ENCODE measurements around the gene RPS27. TPM values are rescaled to one million over a fixed set of nuclear protein-coding genes. Genes with fewer than 3 reads are reported as not detected.
A peak's percentile ranks its signal among the peaks of the same experiment; 100 is the strongest.

The RPS27 gene
- total RNA-seq, 5 donors from 2014 or later (not counting 1 experiment from before 2014, with no cell fraction given), result 4,147 to 5,898 (median 5,716) TPM

GRCh38 chr1:153953859-153954365 lies 36.6 kb upstream of the RPS27 start:
- ATAC-seq (replicated peaks in 1 of 4) (no peak), DNase-seq (no peak)
- Mint-ChIP-seq H3K4me1 (peaks cover 42 to 54% (median 47%) of the 10 kb centered on the region in 3 donors), H3K27ac (peak overlapping the region; percentile 74 to 76), H3K36me3 (peaks cover 31% of the 10 kb centered on the region), H3K9me3 (no peaks in the 10 kb centered on the region), H3K27me3 (no peaks in the 10 kb centered on the region), H3K4me3 (peak overlapping the region in 2 of 3 donors; percentile 17 to 60)
- ChIA-PET POLR2A (interaction anchor here in 1 of 2 donors (0.6 kb wide), 1 partner anchor 1581 kb away, joined by 4 read pairs; no protein-coding TSS in a partner anchor), CTCF (interaction anchor here in 1 of 2 donors (0.6 to 1.0 kb wide), 2 partner anchors 22 to 33 kb away, joined by 3 to 4 read pairs; no protein-coding TSS in a partner anchor)
- H3K4me1 ChIP-seq (ENCODE audit: control insufficient read depth in 1 of 2, extremely low read depth in 1 of 2, insufficient read depth in 2 of 2, low read length in 2 of 2), result peaks cover 21 to 51% of the 10 kb centered on the region in 2 experiments
- 94% methylated on average over 3 of the region's 4 CpGs for WGBS (ENCODE audit: insufficient coverage)
- H3K9me3 ChIP-seq, result no peaks in the 10 kb centered on the region
- H3K4me3 ChIP-seq (ENCODE audit: control insufficient read depth in 1 of 2, extremely low read depth in 1 of 2, low read length in 1 of 2), result no peak overlapping the region
- H3K36me3 ChIP-seq (ENCODE audit: control insufficient read depth in 2 of 2, extremely low read depth in 1 of 2, insufficient read depth in 1 of 2, low read length in 1 of 2), result peaks cover 18 to 59% of the 10 kb centered on the region in 2 donors
- H3K27ac ChIP-seq (ENCODE audit: low read length), result no peak overlapping the region
- H3K27me3 ChIP-seq (replicated peaks in 1 of 2; ENCODE audit: control insufficient read depth in 2 of 2, extremely low read depth in 1 of 2, insufficient read depth in 2 of 2, low read length in 1 of 2), result no peaks in the 10 kb centered on the region

GRCh38 chr1:153954826-153955225 lies 35.7 kb upstream of the RPS27 start:
- ChIA-PET CTCF (interaction anchor here in 1 of 2 donors (0.7 kb wide), 2 partner anchors 23 to 147 kb away, joined by 7 to 8 read pairs; partner anchors contain the start of gene JTB), POLR2A (no interaction called here)
- Mint-ChIP-seq H3K9me3 (no peaks in the 10 kb centered on the region), H3K27ac (peak overlapping the region in 1 of 2 donors; percentile 36), H3K4me1 (peaks cover 42 to 58% (median 47%) of the 10 kb centered on the region in 3 donors), H3K36me3 (peaks cover 31% of the 10 kb centered on the region), H3K27me3 (no peaks in the 10 kb centered on the region), H3K4me3 (peak overlapping the region in 1 of 3 donors; percentile 97)
- ATAC-seq (replicated peaks in 1 of 4), result no peak
- 100% methylated on average over 1 of the region's 10 CpGs for WGBS (ENCODE audit: insufficient coverage)
- H3K27ac ChIP-seq (ENCODE audit: low read length), result no peak overlapping the region
- DNase-seq, result no peak
- H3K9me3 ChIP-seq, result no peaks in the 10 kb centered on the region
- H3K36me3 ChIP-seq (ENCODE audit: control insufficient read depth in 2 of 2, extremely low read depth in 1 of 2, insufficient read depth in 1 of 2, low read length in 1 of 2), result peaks cover 14 to 54% of the 10 kb centered on the region in 2 donors
- H3K4me3 ChIP-seq (ENCODE audit: control insufficient read depth in 1 of 2, extremely low read depth in 1 of 2, low read length in 1 of 2), result no peak overlapping the region
- H3K4me1 ChIP-seq (ENCODE audit: control insufficient read depth in 1 of 2, extremely low read depth in 1 of 2, insufficient read depth in 2 of 2, low read length in 2 of 2), result peaks cover 21 to 53% of the 10 kb centered on the region in 2 experiments
- H3K27me3 ChIP-seq (replicated peaks in 1 of 2; ENCODE audit: control insufficient read depth in 2 of 2, extremely low read depth in 1 of 2, insufficient read depth in 2 of 2, low read length in 1 of 2), result no peaks in the 10 kb centered on the region

- Mint-ChIP-seq H3K27me3 (no peaks in the 10 kb centered on the region), H3K36me3 (peaks cover 18% of the 10 kb centered on the region), H3K4me1 (peaks cover 50 to 63% (median 57%) of the 10 kb centered on the region in 3 donors), H3K27ac (peak overlapping the region; percentile 96), H3K4me3 (peak overlapping the region; percentile 95 to 97 (median 97)), H3K9me3 (no peaks in the 10 kb centered on the region)
- WGBS (ENCODE audit: insufficient coverage), result 15% methylated on average over 4 of the region's 6 CpGs
- ATAC-seq (replicated peaks in 1 of 4), result no peak
- peak overlapping the region; percentile 82 to 95 for H3K4me3 ChIP-seq (ENCODE audit: control insufficient read depth in 1 of 2, extremely low read depth in 1 of 2, low read length in 1 of 2)
- peaks cover 21 to 53% of the 10 kb centered on the region in 2 experiments for H3K4me1 ChIP-seq (ENCODE audit: control insufficient read depth in 1 of 2, extremely low read depth in 1 of 2, insufficient read depth in 2 of 2, low read length in 2 of 2)
- POLR2A ChIA-PET, result interaction anchor here (0.7 to 1.6 kb wide), 4 partner anchors 9 to 149 kb away, joined by 3 to 9 read pairs (median 4); no protein-coding TSS in a partner anchor
- CTCF ChIA-PET, result interaction anchor here (0.6 to 1.9 kb wide), 4 partner anchors 9 to 85 kb away, joined by 3 to 7 read pairs (median 4); partner anchors contain the start of genes CREB3L4 (in 1 of the 2) and DENND4B (in 1 of the 2)
- peak overlapping the region; percentile 89 for H3K27ac ChIP-seq (ENCODE audit: low read length)
- no peaks in the 10 kb centered on the region for H3K9me3 ChIP-seq
- H3K36me3 ChIP-seq (ENCODE audit: control insufficient read depth in 2 of 2, extremely low read depth in 1 of 2, insufficient read depth in 1 of 2, low read length in 1 of 2), result peaks cover 6 to 34% of the 10 kb centered on the region in 2 donors
- DNase-seq, result no peak
- no peaks in the 10 kb centered on the region for H3K27me3 ChIP-seq (replicated peaks in 1 of 2; ENCODE audit: control insufficient read depth in 2 of 2, extremely low read depth in 1 of 2, insufficient read depth in 2 of 2, low read length in 1 of 2)
These were observed 33.4 kb upstream of the RPS27 start for GRCh38 chr1:153956997-153957715.

GRCh38 chr1:153957744-153958110 lies 32.8 kb upstream of the RPS27 start:
- Mint-ChIP-seq H3K4me1 (peaks cover 56 to 67% (median 60%) of the 10 kb centered on the region in 3 donors), H3K27me3 (no peaks in the 10 kb centered on the region), H3K27ac (peak overlapping the region; percentile 96), H3K9me3 (no peaks in the 10 kb centered on the region), H3K4me3 (peak overlapping the region; percentile 95 to 97 (median 97)), H3K36me3 (peaks cover 15% of the 10 kb centered on the region)
- DNase-seq, result peak in 27 of 35 experiments; percentile 13 to 74 (median 30)
- Histone ChIP-seq H3K4me1 (ENCODE audit: control insufficient read depth in 1 of 2, extremely low read depth in 1 of 2, insufficient read depth in 2 of 2, low read length in 2 of 2) (peaks cover 25 to 56% of the 10 kb centered on the region in 2 experiments), H3K27me3 (replicated peaks in 1 of 2; ENCODE audit: control insufficient read depth in 2 of 2, extremely low read depth in 1 of 2, insufficient read depth in 2 of 2, low read length in 1 of 2) (no peaks in the 10 kb centered on the region), H3K4me3 (ENCODE audit: control insufficient read depth in 1 of 2, extremely low read depth in 1 of 2, low read length in 1 of 2) (peak overlapping the region; percentile 82 to 95), H3K27ac (ENCODE audit: low read length) (peak overlapping the region; percentile 89), H3K9me3 (no peaks in the 10 kb centered on the region), H3K36me3 (ENCODE audit: control insufficient read depth in 2 of 2, extremely low read depth in 1 of 2, insufficient read depth in 1 of 2, low read length in 1 of 2) (peaks cover 6 to 28% of the 10 kb centered on the region in 2 donors)
- peak; percentile 2 to 25 (median 16) for ATAC-seq (replicated peaks in 1 of 4)
- POLR2A ChIA-PET, result interaction anchor here in 1 of 2 donors (0.7 kb wide), 1 partner anchor 13 kb away, joined by 3 read pairs; no protein-coding TSS in a partner anchor
- CTCF ChIA-PET, result interaction anchor here (0.6 to 1.9 kb wide), 2 partner anchors 10 to 86 kb away, joined by 4 read pairs; partner anchors contain the start of gene CREB3L4 (in 1 of the 2)
- 0% methylated on average over 13 of the region's 13 CpGs for WGBS (ENCODE audit: insufficient coverage)

GRCh38 chr1:153958111-153958960 lies 32.2 kb upstream of the RPS27 start, which contains the start of gene CRTC2:
Gene CRTC2 (minus strand): TSS chr1:153958612. CDS start chr1:153958497, 115 bp downstream.
- Histone ChIP-seq H3K36me3 (ENCODE audit: control insufficient read depth in 2 of 2, extremely low read depth in 1 of 2, insufficient read depth in 1 of 2, low read length in 1 of 2) (peaks cover 6 to 24% of the 10 kb centered on the region in 2 donors), H3K27ac (ENCODE audit: low read length) (peak within 1 kb of the TSS; percentile 89), H3K9me3 (no peaks in the 10 kb centered on the region), H3K4me3 (ENCODE audit: control insufficient read depth in 1 of 2, extremely low read depth in 1 of 2, low read length in 1 of 2) (peak within 1 kb of the TSS; percentile 82 to 95), H3K4me1 (ENCODE audit: control insufficient read depth in 1 of 2, extremely low read depth in 1 of 2, insufficient read depth in 2 of 2, low read length in 2 of 2) (peaks cover 29 to 62% of the 10 kb centered on the region in 2 experiments), H3K27me3 (replicated peaks in 1 of 2; ENCODE audit: control insufficient read depth in 2 of 2, extremely low read depth in 1 of 2, insufficient read depth in 2 of 2, low read length in 1 of 2) (no peaks in the 10 kb centered on the region)
- H3K4me3 Mint-ChIP-seq, result peak within 1 kb of the TSS; percentile 95 to 97 (median 97)
- peaks cover 58 to 68% (median 63%) of the 10 kb centered on the region in 3 donors for H3K4me1 Mint-ChIP-seq
- H3K27ac Mint-ChIP-seq, result peak within 1 kb of the TSS; percentile 96
- CTCF ChIA-PET, result interaction anchor here in 1 of 2 donors (0.7 to 1.5 kb wide), 3 partner anchors 10 to 17 kb away, joined by 5 to 9 read pairs (median 5); partner anchors contain the start of gene CREB3L4
- peak; percentile 91 to 100 (median 98) for DNase-seq
- POLR2A ChIA-PET, result interaction anchor here (0.5 to 1.5 kb wide), 6 partner anchors 13 to 204 kb away, joined by 3 to 6 read pairs (median 4); partner anchors contain the start of gene RPS27 (in 1 of the 2)
- no peaks in the 10 kb centered on the region for H3K27me3 Mint-ChIP-seq
- H3K36me3 Mint-ChIP-seq, result peaks cover 12% of the 10 kb centered on the region
- H3K9me3 Mint-ChIP-seq, result no peaks in the 10 kb centered on the region
- ATAC-seq (replicated peaks in 1 of 4), result peak; percentile 87 to 91 (median 89)
- under 1% methylated on average over 63 of the region's 75 CpGs for WGBS (ENCODE audit: insufficient coverage)
